Measurements from ENCODE around the gene KSR1. TPM values are rescaled to one million over a fixed set of nuclear protein-coding genes. Genes with fewer than 3 reads are reported as not detected.

KSR1 gene
- total and polyA plus RNA-seq, 9 donors: 43.3 to 112 (median 71.6) TPM

GRCh38 chr17:27540318-27541101 is 84.3 kb downstream of the KSR1 start:
- Histone ChIP-seq H3K4me3 (ENCODE audit: low read length) (no peak overlapping the region), H3K36me3 (ENCODE audit: control insufficient read depth, insufficient read depth, low read length) (no peaks in the 10 kb centered on the region), H3K27ac (ENCODE audit: low read length) (no peak overlapping the region), H3K4me1 (ENCODE audit: control insufficient read depth, insufficient read depth, low read length) (peaks cover 26% of the 10 kb centered on the region), H3K27me3 (ENCODE audit: control insufficient read depth, insufficient read depth, low read length) (no peaks in the 10 kb centered on the region), H3K9me3 (replicated peaks; ENCODE audit: control insufficient read depth, low read depth, low read length) (no peaks in the 10 kb centered on the region)
- no peak for DNase-seq
- 65% methylated on average over 10 of the region's 16 CpGs for WGBS (ENCODE audit: insufficient coverage)

- H3K4me1 ChIP-seq (ENCODE audit: control insufficient read depth, insufficient read depth, low read length): peaks cover 24% of the 10 kb centered on the region
- no peaks in the 10 kb centered on the region for H3K9me3 ChIP-seq (replicated peaks; ENCODE audit: control insufficient read depth, low read depth, low read length)
- no peaks in the 10 kb centered on the region for H3K27me3 ChIP-seq (ENCODE audit: control insufficient read depth, insufficient read depth, low read length)
- no peak overlapping the region for H3K4me3 ChIP-seq (ENCODE audit: low read length)
- H3K36me3 ChIP-seq (ENCODE audit: control insufficient read depth, insufficient read depth, low read length): no peaks in the 10 kb centered on the region
- H3K27ac ChIP-seq (ENCODE audit: low read length): no peak overlapping the region
- WGBS (ENCODE audit: insufficient coverage): 92% methylated on average over 3 of the region's 6 CpGs
- no peak for DNase-seq
These were observed 85.2 kb downstream of the KSR1 start for GRCh38 chr17:27541301-27542023.

DNA sequence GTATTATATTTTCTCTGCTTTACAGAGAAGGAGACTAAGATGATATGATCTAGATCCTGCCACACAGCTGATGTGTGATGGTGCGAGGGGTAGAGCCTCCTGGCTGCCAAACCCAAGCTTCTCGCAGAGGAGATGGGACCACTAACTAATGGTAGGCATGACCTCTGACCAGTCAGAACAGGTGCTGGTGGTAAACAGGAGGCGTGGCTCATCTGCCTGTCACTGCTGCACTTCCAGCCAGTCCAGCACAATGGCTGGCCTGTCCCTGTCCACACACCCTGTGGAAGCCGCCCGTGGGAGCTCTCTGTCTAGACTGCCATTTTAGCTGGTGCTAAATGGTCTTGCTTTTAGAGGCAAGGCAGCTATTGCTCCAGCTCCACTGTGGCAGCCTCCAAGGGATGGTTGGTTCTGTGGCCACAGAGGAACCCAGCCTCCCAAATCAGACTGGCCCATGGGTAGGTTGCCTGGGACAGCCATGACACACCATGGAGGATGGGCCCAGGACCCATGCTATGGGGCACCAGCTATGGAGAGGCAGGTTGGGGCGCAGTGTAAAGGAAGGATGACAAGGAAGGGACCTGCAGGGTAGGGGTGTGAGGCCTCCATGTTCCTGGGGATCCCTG is 86.7 kb downstream of the KSR1 start:
- no peak for DNase-seq
- peaks cover 24% of the 10 kb centered on the region for H3K4me1 ChIP-seq (ENCODE audit: control insufficient read depth, insufficient read depth, low read length)
- 95% methylated on average over 2 of the region's 6 CpGs for WGBS (ENCODE audit: insufficient coverage)

DNA sequence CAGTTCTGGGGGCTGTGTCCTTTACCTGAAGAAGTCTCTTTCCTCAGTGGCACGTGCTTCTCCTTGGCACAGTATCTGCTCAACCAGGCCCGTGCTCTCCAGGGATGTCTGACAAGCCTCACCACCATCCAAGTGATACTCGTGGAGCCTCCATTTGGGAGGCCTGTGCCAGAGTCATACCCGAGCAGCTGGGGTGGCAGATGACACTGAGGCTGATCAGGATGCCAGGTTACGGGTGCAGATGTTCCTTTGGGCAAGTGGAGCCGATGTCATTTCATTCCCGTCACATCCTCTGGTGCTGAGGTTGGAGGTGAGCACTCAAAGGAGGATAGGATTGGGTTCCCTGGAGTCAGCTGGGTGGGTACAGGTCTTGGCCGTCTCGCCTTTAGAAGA is 87.2 kb downstream of the KSR1 start:
- WGBS (ENCODE audit: insufficient coverage): 94% methylated on average over 7 of the region's 9 CpGs
- no peak overlapping the region for H3K27ac ChIP-seq (ENCODE audit: low read length)
- no peak overlapping the region for H3K4me3 ChIP-seq (ENCODE audit: low read length)
- peaks cover 24% of the 10 kb centered on the region for H3K4me1 ChIP-seq (ENCODE audit: control insufficient read depth, insufficient read depth, low read length)
- no peaks in the 10 kb centered on the region for H3K36me3 ChIP-seq (ENCODE audit: control insufficient read depth, insufficient read depth, low read length)
- H3K27me3 ChIP-seq (ENCODE audit: control insufficient read depth, insufficient read depth, low read length): no peaks in the 10 kb centered on the region
- no peak for DNase-seq
- no peaks in the 10 kb centered on the region for H3K9me3 ChIP-seq (replicated peaks; ENCODE audit: control insufficient read depth, low read depth, low read length)

More for the DNA sequence above, 86.7 kb downstream of the KSR1 start:
- Histone ChIP-seq H3K36me3 (ENCODE audit: control insufficient read depth, insufficient read depth, low read length) (no peaks in the 10 kb centered on the region), H3K27ac (ENCODE audit: low read length) (no peak overlapping the region), H3K9me3 (replicated peaks; ENCODE audit: control insufficient read depth, low read depth, low read length) (no peaks in the 10 kb centered on the region), H3K27me3 (ENCODE audit: control insufficient read depth, insufficient read depth, low read length) (no peaks in the 10 kb centered on the region), H3K4me3 (ENCODE audit: low read length) (no peak overlapping the region)

DNA sequence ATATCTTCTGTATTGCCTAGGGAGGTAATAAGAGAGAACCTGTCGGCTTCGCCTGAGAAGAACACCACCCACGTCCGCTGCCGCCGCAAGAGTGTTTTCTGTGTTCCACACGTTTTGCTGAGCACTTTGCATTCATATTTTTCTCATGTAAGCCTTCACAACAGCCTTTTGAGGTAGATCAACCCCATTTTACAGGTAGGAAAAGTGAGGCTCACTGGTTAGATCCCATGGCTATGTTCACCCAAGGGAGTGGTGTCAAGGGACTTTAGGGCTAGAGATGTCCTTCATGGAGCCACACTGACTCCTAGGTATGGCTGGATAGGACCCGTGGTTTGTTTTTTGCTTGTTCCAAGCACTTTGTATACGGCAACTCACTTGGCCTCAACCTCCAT is 87.7 kb downstream of the KSR1 start:
- no peaks in the 10 kb centered on the region for H3K36me3 ChIP-seq (ENCODE audit: control insufficient read depth, insufficient read depth, low read length)
- WGBS (ENCODE audit: insufficient coverage): 100% methylated on average over 1 of the region's 9 CpGs
- no peak overlapping the region for H3K4me3 ChIP-seq (ENCODE audit: low read length)
- H3K27ac ChIP-seq (ENCODE audit: low read length): no peak overlapping the region
- no peaks in the 10 kb centered on the region for H3K9me3 ChIP-seq (replicated peaks; ENCODE audit: control insufficient read depth, low read depth, low read length)
- no peaks in the 10 kb centered on the region for H3K27me3 ChIP-seq (ENCODE audit: control insufficient read depth, insufficient read depth, low read length)
- DNase-seq: no peak
- peaks cover 24% of the 10 kb centered on the region for H3K4me1 ChIP-seq (ENCODE audit: control insufficient read depth, insufficient read depth, low read length)

DNA sequence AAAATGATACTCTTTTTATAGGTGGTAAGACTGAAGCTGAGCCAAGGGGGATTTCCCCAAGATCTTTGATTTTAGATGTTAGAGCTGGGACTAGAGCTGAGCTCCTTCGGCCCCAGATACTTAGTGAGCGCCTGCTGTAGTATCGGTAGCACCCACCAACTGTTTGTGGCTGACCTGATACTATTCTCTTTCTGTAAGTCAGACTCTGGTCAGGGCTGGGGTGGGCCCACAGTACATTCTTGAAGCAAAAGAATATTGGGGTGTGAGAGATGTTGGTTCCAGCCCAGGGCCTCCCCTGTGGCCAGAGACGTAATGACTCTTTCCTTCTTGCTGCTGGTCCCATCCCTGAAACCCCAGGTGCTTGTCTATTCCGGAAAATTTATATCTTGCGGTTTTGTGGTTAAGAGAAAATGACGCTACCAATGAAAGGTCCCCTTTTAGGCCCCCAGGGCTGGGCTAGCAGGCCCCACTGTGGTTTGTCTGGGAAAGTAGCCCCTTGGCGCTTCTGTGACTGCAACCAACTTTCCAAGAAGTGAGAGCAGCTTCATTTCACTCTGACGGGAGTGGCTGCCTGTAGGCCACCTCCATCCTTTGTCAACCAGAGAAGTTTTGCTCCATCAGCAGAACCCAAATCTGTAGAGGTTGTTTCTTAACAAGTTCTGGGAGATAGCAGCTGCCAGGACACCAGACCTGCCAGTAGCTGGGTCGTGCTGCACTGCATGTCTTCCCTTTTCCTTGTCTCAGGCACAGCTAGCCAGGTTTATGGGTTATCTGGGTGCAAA is 88.3 kb downstream of the KSR1 start:
- Histone ChIP-seq H3K27ac (ENCODE audit: low read length) (no peak overlapping the region), H3K4me3 (ENCODE audit: low read length) (no peak overlapping the region), H3K9me3 (replicated peaks; ENCODE audit: control insufficient read depth, low read depth, low read length) (no peaks in the 10 kb centered on the region), H3K36me3 (ENCODE audit: control insufficient read depth, insufficient read depth, low read length) (no peaks in the 10 kb centered on the region), H3K4me1 (ENCODE audit: control insufficient read depth, insufficient read depth, low read length) (peaks cover 29% of the 10 kb centered on the region), H3K27me3 (ENCODE audit: control insufficient read depth, insufficient read depth, low read length) (no peaks in the 10 kb centered on the region)
- DNase-seq: no peak
- 88% methylated on average over 5 of the region's 10 CpGs for WGBS (ENCODE audit: insufficient coverage)

DNA sequence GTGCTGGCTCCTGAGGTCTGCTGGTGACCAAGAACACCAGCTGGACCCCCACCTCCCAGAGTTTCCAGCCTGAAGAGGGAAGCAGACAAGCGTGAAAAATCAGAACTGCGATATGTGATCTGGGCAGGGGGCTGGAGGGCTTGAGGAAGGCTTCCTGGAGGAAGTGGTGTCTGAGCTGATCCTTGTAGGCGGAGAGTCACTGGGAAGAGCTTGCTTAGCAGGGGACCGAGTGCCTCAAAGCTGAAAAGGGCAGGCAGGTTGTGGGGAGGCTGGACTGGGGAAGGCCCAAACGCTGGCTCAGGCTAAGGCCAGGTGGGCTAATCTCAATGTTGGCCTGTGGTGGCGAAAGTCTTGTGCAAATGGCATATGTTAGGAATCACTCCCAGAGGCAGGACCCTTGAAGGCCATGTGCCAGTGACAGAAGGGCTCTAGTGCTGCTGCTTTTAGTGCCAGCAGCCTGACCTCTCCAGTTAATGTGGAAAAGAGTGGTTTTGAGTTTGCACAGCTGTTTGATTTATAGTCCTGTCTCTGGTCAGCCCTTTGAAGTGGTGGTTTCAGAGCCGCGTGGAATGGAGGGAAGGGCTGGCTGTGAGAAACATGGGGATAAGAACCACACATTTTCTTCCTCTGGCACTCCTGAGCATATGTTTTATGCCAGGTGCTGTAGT is 89.4 kb downstream of the KSR1 start:
- Histone ChIP-seq H3K27ac (ENCODE audit: low read length) (no peak overlapping the region), H3K36me3 (ENCODE audit: control insufficient read depth, insufficient read depth, low read length) (no peaks in the 10 kb centered on the region), H3K9me3 (replicated peaks; ENCODE audit: control insufficient read depth, low read depth, low read length) (no peaks in the 10 kb centered on the region), H3K4me3 (ENCODE audit: low read length) (no peak overlapping the region), H3K4me1 (ENCODE audit: control insufficient read depth, insufficient read depth, low read length) (peaks cover 24% of the 10 kb centered on the region), H3K27me3 (ENCODE audit: control insufficient read depth, insufficient read depth, low read length) (no peaks in the 10 kb centered on the region)
- WGBS (ENCODE audit: insufficient coverage): 71% methylated on average over 6 of the region's 8 CpGs
- no peak for DNase-seq

DNA sequence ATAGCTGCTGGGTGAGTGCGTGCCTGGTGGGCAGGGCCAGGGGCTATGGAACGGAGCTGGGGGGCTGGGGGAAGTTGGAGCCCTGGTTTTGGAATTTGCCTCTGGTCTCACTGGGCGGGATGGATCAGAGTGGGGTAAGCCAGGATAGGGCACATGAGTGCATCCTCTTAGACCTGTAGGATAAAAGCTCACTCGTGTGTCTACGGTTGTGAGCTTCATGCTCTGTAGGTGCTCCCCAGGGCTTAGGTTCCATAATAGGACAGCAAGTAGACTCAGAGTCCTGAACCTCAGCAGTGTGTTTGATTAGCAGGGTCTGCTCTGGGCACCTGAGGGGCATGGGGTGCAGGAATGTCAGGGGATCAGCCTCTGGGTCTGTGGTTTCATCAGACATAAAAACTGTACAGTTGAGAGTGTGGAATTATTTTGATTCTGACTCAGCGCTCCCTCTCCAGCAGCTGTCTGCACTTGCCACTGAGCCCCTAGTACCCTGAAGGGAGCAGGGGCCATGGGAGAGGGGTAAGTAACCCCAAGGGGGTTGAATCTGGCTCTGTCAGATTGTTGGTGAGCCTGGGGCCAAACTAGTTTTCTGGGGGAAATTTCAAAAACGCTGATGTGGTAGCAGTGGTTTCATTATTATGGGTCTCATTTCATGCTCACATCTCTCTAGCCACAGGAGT is 90.5 kb downstream of the KSR1 start:
- Histone ChIP-seq H3K27me3 (ENCODE audit: control insufficient read depth, insufficient read depth, low read length) (no peaks in the 10 kb centered on the region), H3K36me3 (ENCODE audit: control insufficient read depth, insufficient read depth, low read length) (no peaks in the 10 kb centered on the region), H3K4me3 (ENCODE audit: low read length) (no peak overlapping the region), H3K27ac (ENCODE audit: low read length) (no peak overlapping the region), H3K9me3 (replicated peaks; ENCODE audit: control insufficient read depth, low read depth, low read length) (no peaks in the 10 kb centered on the region), H3K4me1 (ENCODE audit: control insufficient read depth, insufficient read depth, low read length) (peaks cover 24% of the 10 kb centered on the region)
- DNase-seq: no peak
- WGBS (ENCODE audit: insufficient coverage): 79% methylated on average over 3 of the region's 7 CpGs

GRCh38 chr17:27547301-27547683 is 91.0 kb downstream of the KSR1 start:
- H3K27me3 ChIP-seq (ENCODE audit: control insufficient read depth, insufficient read depth, low read length): no peaks in the 10 kb centered on the region
- DNase-seq: no peak
- H3K4me1 ChIP-seq (ENCODE audit: control insufficient read depth, insufficient read depth, low read length): peaks cover 24% of the 10 kb centered on the region
- H3K36me3 ChIP-seq (ENCODE audit: control insufficient read depth, insufficient read depth, low read length): no peaks in the 10 kb centered on the region
- H3K4me3 ChIP-seq (ENCODE audit: low read length): no peak overlapping the region
- no peak overlapping the region for H3K27ac ChIP-seq (ENCODE audit: low read length)
- no peaks in the 10 kb centered on the region for H3K9me3 ChIP-seq (replicated peaks; ENCODE audit: control insufficient read depth, low read depth, low read length)
- 88% methylated on average over 1 of the region's 4 CpGs for WGBS (ENCODE audit: insufficient coverage)
